ENCODE measurements around the gene XRCC1.
"Not testable (repeated sequence)": the region's sequence is repeated elsewhere in the genome, so short reads cannot be mapped to it uniquely, and the experiment has no call there.

The XRCC1 gene

GRCh38 chr19:43552198-43552450, 23.2 kb downstream of the XRCC1 start:
- no peaks in the 10 kb centered on the region for H3K4me1 ChIP-seq (ENCODE audit: control insufficient read depth, low read depth, low read length)
- H3K9ac ChIP-seq (ENCODE audit: low read length) = no peak overlapping the region
- no peaks in the 10 kb centered on the region for H3K27me3 ChIP-seq (ENCODE audit: control insufficient read depth, insufficient read depth, low read length)
- peaks cover 28% of the 10 kb centered on the region for H3K36me3 ChIP-seq (ENCODE audit: control insufficient read depth, low read depth, low read length)
- H3K4me3 ChIP-seq (ENCODE audit: low read length) = no peak overlapping the region
- H3K27ac ChIP-seq (ENCODE audit: low read length) = no peak overlapping the region
- no peaks in the 10 kb centered on the region for H3K9me3 ChIP-seq (ENCODE audit: control insufficient read depth, low read depth, low read length)

- no peak overlapping the region for H3K9ac ChIP-seq (ENCODE audit: low read length)
- H3K27ac ChIP-seq (ENCODE audit: low read length) = no peak overlapping the region
- no peaks in the 10 kb centered on the region for H3K4me1 ChIP-seq (ENCODE audit: control insufficient read depth, low read depth, low read length)
- peaks cover 28% of the 10 kb centered on the region for H3K36me3 ChIP-seq (ENCODE audit: control insufficient read depth, low read depth, low read length)
- no peaks in the 10 kb centered on the region for H3K9me3 ChIP-seq (ENCODE audit: control insufficient read depth, low read depth, low read length)
- H3K27me3 ChIP-seq (ENCODE audit: control insufficient read depth, insufficient read depth, low read length) = no peaks in the 10 kb centered on the region
- no peak overlapping the region for H3K4me3 ChIP-seq (ENCODE audit: low read length)
These were observed 23.7 kb downstream of the XRCC1 start for GRCh38 chr19:43551399-43552197.

- H3K9ac ChIP-seq (ENCODE audit: low read length) = no peak overlapping the region
- H3K4me1 ChIP-seq (ENCODE audit: control insufficient read depth, low read depth, low read length) = no peaks in the 10 kb centered on the region
- no peaks in the 10 kb centered on the region for H3K27me3 ChIP-seq (ENCODE audit: control insufficient read depth, insufficient read depth, low read length)
- H3K27ac ChIP-seq (ENCODE audit: low read length) = no peak overlapping the region
- no peaks in the 10 kb centered on the region for H3K9me3 ChIP-seq (ENCODE audit: control insufficient read depth, low read depth, low read length)
- H3K4me3 ChIP-seq (ENCODE audit: low read length) = no peak overlapping the region
- H3K36me3 ChIP-seq (ENCODE audit: control insufficient read depth, low read depth, low read length) = peaks cover 26% of the 10 kb centered on the region
These were observed 26.6 kb downstream of the XRCC1 start for GRCh38 chr19:43548706-43549105.

- not testable (repeated sequence) for H3K4me1 ChIP-seq (ENCODE audit: control insufficient read depth, low read depth, low read length); H3K9ac ChIP-seq (ENCODE audit: low read length); H3K27me3 ChIP-seq (ENCODE audit: control insufficient read depth, insufficient read depth, low read length); H3K4me3 ChIP-seq (ENCODE audit: low read length); H3K27ac ChIP-seq (ENCODE audit: low read length); H3K9me3 ChIP-seq (ENCODE audit: control insufficient read depth, low read depth, low read length)
- H3K36me3 ChIP-seq (ENCODE audit: control insufficient read depth, low read depth, low read length) = peaks cover 32% of the 10 kb centered on the region
These were observed 27.4 kb downstream of the XRCC1 start for GRCh38 chr19:43547926-43548325.

- H3K4me1 ChIP-seq (ENCODE audit: control insufficient read depth, low read depth, low read length) = no peaks in the 10 kb centered on the region
- H3K9me3 ChIP-seq (ENCODE audit: control insufficient read depth, low read depth, low read length) = no peaks in the 10 kb centered on the region
- H3K36me3 ChIP-seq (ENCODE audit: control insufficient read depth, low read depth, low read length) = peaks cover 29% of the 10 kb centered on the region
- H3K27me3 ChIP-seq (ENCODE audit: control insufficient read depth, insufficient read depth, low read length) = no peaks in the 10 kb centered on the region
- no peak overlapping the region for H3K27ac ChIP-seq (ENCODE audit: low read length)
- no peak overlapping the region for H3K9ac ChIP-seq (ENCODE audit: low read length)
- no peak overlapping the region for H3K4me3 ChIP-seq (ENCODE audit: low read length)
These were observed 28.7 kb downstream of the XRCC1 start for GRCh38 chr19:43546581-43546980.

GRCh38 chr19:43545981-43546380, 29.3 kb downstream of the XRCC1 start:
- Histone ChIP-seq H3K27ac (ENCODE audit: low read length) (no peak overlapping the region), H3K27me3 (ENCODE audit: control insufficient read depth, insufficient read depth, low read length) (no peaks in the 10 kb centered on the region), H3K4me3 (ENCODE audit: low read length) (no peak overlapping the region), H3K4me1 (ENCODE audit: control insufficient read depth, low read depth, low read length) (no peaks in the 10 kb centered on the region), H3K9me3 (ENCODE audit: control insufficient read depth, low read depth, low read length) (no peaks in the 10 kb centered on the region), H3K9ac (ENCODE audit: low read length) (no peak overlapping the region), H3K36me3 (ENCODE audit: control insufficient read depth, low read depth, low read length) (peaks cover 23% of the 10 kb centered on the region)

GRCh38 chr19:43545276-43545675, 30.1 kb downstream of the XRCC1 start:
- Histone ChIP-seq H3K4me1 (ENCODE audit: control insufficient read depth, low read depth, low read length) (no peaks in the 10 kb centered on the region), H3K4me3 (ENCODE audit: low read length) (no peak overlapping the region), H3K9ac (ENCODE audit: low read length) (no peak overlapping the region), H3K36me3 (ENCODE audit: control insufficient read depth, low read depth, low read length) (peaks cover 24% of the 10 kb centered on the region), H3K9me3 (ENCODE audit: control insufficient read depth, low read depth, low read length) (no peaks in the 10 kb centered on the region), H3K27me3 (ENCODE audit: control insufficient read depth, insufficient read depth, low read length) (no peaks in the 10 kb centered on the region), H3K27ac (ENCODE audit: low read length) (no peak overlapping the region)

GRCh38 chr19:43544077-43544476, 31.2 kb downstream of the XRCC1 start:
- Histone ChIP-seq H3K9ac (ENCODE audit: low read length) (no peak overlapping the region), H3K9me3 (ENCODE audit: control insufficient read depth, low read depth, low read length) (no peaks in the 10 kb centered on the region), H3K4me1 (ENCODE audit: control insufficient read depth, low read depth, low read length) (no peaks in the 10 kb centered on the region), H3K27ac (ENCODE audit: low read length) (no peak overlapping the region), H3K36me3 (ENCODE audit: control insufficient read depth, low read depth, low read length) (peaks cover 32% of the 10 kb centered on the region), H3K4me3 (ENCODE audit: low read length) (no peak overlapping the region), H3K27me3 (ENCODE audit: control insufficient read depth, insufficient read depth, low read length) (no peaks in the 10 kb centered on the region)

GRCh38 chr19:43541920-43542650, 33.2 kb downstream of the XRCC1 start:
- Histone ChIP-seq H3K27me3 (ENCODE audit: control insufficient read depth, insufficient read depth, low read length) (no peaks in the 10 kb centered on the region), H3K4me3 (ENCODE audit: low read length) (no peak overlapping the region), H3K36me3 (ENCODE audit: control insufficient read depth, low read depth, low read length) (peaks cover 40% of the 10 kb centered on the region), H3K9ac (ENCODE audit: low read length) (no peak overlapping the region), H3K9me3 (ENCODE audit: control insufficient read depth, low read depth, low read length) (no peaks in the 10 kb centered on the region), H3K27ac (ENCODE audit: low read length) (no peak overlapping the region), H3K4me1 (ENCODE audit: control insufficient read depth, low read depth, low read length) (no peaks in the 10 kb centered on the region)

- Histone ChIP-seq H3K36me3 (ENCODE audit: control insufficient read depth, low read depth, low read length) (peaks cover 40% of the 10 kb centered on the region), H3K27me3 (ENCODE audit: control insufficient read depth, insufficient read depth, low read length) (no peaks in the 10 kb centered on the region)
These were observed 34.9 kb downstream of the XRCC1 start for GRCh38 chr19:43540381-43540780.

GRCh38 chr19:43538922-43539321, 36.4 kb downstream of the XRCC1 start:
- H3K9me3 ChIP-seq (ENCODE audit: control insufficient read depth, low read depth, low read length) = no peaks in the 10 kb centered on the region
- H3K9ac ChIP-seq (ENCODE audit: low read length) = no peak overlapping the region
- H3K36me3 ChIP-seq (ENCODE audit: control insufficient read depth, low read depth, low read length) = peaks cover 37% of the 10 kb centered on the region
- H3K27me3 ChIP-seq (ENCODE audit: control insufficient read depth, insufficient read depth, low read length) = no peaks in the 10 kb centered on the region
- peaks cover 11% of the 10 kb centered on the region for H3K4me1 ChIP-seq (ENCODE audit: control insufficient read depth, low read depth, low read length)
- H3K4me3 ChIP-seq (ENCODE audit: low read length) = no peak overlapping the region
- H3K27ac ChIP-seq (ENCODE audit: low read length) = no peak overlapping the region

More at GRCh38 chr19:43540381-43540780, 34.9 kb downstream of the XRCC1 start:
- no peak overlapping the region for H3K4me3 ChIP-seq (ENCODE audit: low read length)
- no peak overlapping the region for H3K27ac ChIP-seq (ENCODE audit: low read length)
- no peaks in the 10 kb centered on the region for H3K9me3 ChIP-seq (ENCODE audit: control insufficient read depth, low read depth, low read length)
- no peak overlapping the region for H3K9ac ChIP-seq (ENCODE audit: low read length)
- H3K4me1 ChIP-seq (ENCODE audit: control insufficient read depth, low read depth, low read length) = peaks cover 5% of the 10 kb centered on the region

Measured in iPS-18a (cell line).